Fibroblast of the aortic adventitia (primary cell): ENCODE data around the gene EMX1. TPM values are rescaled to one million over a fixed set of nuclear protein-coding genes. Genes with fewer than 3 reads are reported as not detected.

Experiments used
- DNase-seq: peaks from one replicate; pipeline ENCODE4 v3.0.0-alpha.2; 2010; ENCODE audit warnings: low read depth
- H3K4me3 ChIP-seq: 2 replicates; pipeline ENCODE4 v1.5.1; 2011; ENCODE audit warnings: low read depth, mild to moderate bottlenecking, control low read depth, low read length, moderate library complexity
- CTCF ChIP-seq: IDR thresholded peaks from 2 replicates; pipeline ENCODE4 v1.5.1; 2011; ENCODE audit warnings: mild to moderate bottlenecking, low read length, control low read depth, inconsistent platforms; ENCODE audit not compliant: insufficient read depth
- total RNA-seq: library from RNA; depleted of rRNA; stranded (reverse); fragments of >200 nt; gene quantifications from 2 replicates; pipeline ENCODE4 v1.2.3, GENCODE V29; 2012; ENCODE audit warnings: low replicate concordance

Gene EMX1
- total RNA-seq, 1 donor = not detected

GRCh38 chr2:72964146-72964525 is 46.8 kb downstream of the EMX1 start:
- DNase-seq = no peak
- no peak overlapping the region for H3K4me3 ChIP-seq

GRCh38 chr2:72965016-72965415 is 47.7 kb downstream of the EMX1 start:
- no peak overlapping the region for H3K4me3 ChIP-seq
- DNase-seq = no peak
- no peak for TF ChIP-seq CTCF

More at GRCh38 chr2:72964146-72964525, 46.8 kb downstream of the EMX1 start:
- no peak for TF ChIP-seq CTCF

GRCh38 chr2:72965770-72966450 is 48.6 kb downstream of the EMX1 start:
- no peak overlapping the region for H3K4me3 ChIP-seq
- DNase-seq = no peak
- no peak for TF ChIP-seq CTCF

GRCh38 chr2:72968286-72968685 is 51.0 kb downstream of the EMX1 start:
- no peak for DNase-seq
- no peak for TF ChIP-seq CTCF
- H3K4me3 ChIP-seq = no peak overlapping the region

GRCh38 chr2:72969706-72970105 is 52.4 kb downstream of the EMX1 start:
- no peak overlapping the region for H3K4me3 ChIP-seq
- DNase-seq = no peak
- no peak for TF ChIP-seq CTCF

GRCh38 chr2:72971036-72971435 is 53.7 kb downstream of the EMX1 start:
- no peak for DNase-seq
- TF ChIP-seq CTCF = no peak
- no peak overlapping the region for H3K4me3 ChIP-seq
